GM19324 (cell line): ENCODE data around the gene KIAA1755.

Source experiments
- ATAC-seq: cut with Tn5 transposase; IDR thresholded peaks from one replicate; pipeline ENCODE4 v1.9.1; 2021; ENCODE audit warnings: mild to moderate bottlenecking, moderate library complexity; ENCODE audit not compliant: unreplicated experiment, low FRiP score

Gene KIAA1755

DNA sequence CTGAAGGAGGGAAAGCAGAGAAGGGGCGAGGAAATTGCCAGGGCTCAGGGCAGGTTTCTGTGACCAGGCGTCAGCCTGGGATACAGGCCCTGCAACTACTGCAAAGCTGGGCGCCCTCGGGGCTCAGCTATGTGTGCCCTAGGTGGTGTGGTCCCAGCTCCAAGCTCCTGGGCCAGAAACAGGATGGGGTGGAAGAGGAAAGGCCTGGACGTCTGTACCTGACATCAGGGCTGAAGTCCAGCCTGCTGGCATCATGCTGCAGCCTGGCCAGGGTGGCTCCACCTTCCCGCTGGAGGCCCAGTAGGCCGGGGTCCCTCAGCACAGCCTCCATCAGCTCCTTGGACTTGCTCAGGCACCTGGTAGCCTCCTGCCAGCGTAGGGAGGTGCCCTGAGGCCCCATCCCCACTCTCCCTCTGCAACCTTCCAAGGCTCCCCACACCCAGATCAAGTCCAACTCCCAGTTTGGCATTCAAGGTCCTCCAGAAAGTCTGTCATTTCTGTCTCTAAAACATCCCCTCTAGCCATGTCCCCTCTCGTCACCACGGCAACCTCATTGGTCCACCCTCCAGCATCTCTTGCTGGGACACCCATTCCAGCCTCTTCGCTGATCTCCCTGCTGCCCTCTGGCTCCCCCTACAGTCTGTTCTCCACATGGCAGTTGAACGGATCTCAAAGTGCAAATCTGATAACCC lies 38.2 kb downstream of the KIAA1755 start:
- no peak for ATAC-seq

DNA sequence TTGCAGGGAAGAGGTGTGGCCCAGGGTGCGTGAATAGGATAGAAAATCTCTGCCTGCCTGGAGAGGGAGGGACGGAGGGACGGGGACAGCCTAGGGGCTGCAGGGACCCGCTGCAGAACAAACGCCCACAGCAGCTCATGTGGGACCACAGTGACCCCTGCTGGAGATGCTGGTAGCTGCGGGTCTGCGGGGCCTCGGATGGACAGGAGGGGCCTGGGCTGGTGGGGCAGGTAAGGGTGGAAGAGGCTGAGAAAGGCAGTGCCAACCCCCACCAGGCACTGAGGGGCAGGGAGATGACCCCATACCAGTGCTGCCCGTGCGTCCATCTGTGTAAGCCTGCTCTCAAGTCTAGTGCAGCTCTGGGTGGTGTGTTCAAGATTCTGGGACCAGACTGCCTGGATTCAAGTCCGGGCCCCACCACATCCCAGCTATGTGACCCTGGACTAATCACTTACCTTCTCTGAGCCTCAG lies 39.4 kb downstream of the KIAA1755 start:
- no peak for ATAC-seq

DNA sequence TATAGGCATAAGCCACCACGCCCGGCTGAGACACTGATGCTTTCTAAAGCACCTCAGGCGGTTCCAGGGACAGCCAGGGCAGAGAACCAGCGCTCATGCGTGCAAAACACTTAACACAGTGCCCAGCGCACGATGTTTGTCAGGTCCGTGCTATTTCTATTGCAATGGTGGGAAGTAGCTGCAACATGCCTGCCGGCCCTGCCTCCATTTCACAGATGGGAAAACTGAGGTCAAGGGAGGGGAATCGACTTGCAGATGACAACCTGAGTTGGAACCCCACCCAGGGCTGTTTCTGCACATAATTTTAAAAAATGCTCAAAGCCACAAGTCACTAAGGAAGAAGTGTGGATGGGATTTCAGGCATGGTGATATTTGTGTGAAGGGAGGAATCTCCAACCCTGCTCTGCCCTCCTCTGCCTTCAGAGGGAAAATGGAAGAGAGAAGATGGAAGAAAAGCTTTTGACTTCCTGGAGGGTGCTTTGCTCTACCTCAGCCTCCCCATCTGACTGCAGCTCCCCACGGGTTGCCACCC lies 39.9 kb downstream of the KIAA1755 start:
- ATAC-seq: no peak

DNA sequence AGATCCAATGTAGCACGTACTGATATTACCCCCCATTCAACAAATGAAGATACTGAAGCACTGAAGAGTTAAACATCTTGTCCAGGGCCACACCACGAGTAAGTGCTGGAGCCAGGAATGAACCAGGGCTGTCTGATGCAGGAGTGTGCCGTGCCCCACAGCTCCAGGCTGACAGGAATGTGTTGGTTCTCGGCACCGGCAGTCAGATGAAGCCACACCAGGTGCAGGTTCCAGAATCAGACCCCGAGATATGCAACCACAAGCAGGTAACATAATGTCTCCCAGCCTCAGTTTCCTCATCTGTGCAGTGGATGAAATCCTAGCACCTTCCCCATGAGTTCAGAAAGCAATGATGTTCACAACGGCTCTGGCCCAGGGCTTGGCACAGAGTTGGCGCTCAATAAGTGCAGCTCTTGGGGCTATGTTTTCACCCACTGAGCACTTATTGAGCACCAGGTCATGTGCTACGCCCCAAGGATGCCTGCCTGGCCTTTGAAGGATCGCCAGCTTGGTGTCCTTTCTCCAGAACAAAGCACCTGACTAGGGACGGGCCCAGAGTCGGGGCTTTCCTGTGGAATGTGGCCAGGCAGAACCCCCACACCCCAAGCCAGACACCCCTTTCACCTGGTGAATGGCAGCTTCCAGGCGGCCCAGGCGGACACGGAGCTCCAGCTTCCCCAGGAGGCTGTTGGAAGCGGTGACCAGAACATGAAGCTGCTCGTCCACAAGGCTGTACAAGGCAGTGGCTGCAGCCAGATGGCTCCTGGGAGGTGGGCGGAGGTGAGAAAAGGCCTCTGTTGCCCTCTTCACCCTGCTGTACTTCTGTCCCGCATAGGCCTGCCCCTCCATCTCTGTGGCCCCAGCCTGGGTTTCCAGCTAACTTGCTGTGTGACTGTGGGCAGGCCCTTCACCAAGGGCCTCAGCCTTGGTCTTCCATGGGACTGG lies 41.3 kb downstream of the KIAA1755 start:
- ATAC-seq: no peak

GRCh38 chr20:38218566-38218885 lies 42.0 kb downstream of the KIAA1755 start:
- ATAC-seq: no peak

- ATAC-seq: no peak
Measured at GRCh38 chr20:38217791-38218565, 42.6 kb downstream of the KIAA1755 start.

DNA sequence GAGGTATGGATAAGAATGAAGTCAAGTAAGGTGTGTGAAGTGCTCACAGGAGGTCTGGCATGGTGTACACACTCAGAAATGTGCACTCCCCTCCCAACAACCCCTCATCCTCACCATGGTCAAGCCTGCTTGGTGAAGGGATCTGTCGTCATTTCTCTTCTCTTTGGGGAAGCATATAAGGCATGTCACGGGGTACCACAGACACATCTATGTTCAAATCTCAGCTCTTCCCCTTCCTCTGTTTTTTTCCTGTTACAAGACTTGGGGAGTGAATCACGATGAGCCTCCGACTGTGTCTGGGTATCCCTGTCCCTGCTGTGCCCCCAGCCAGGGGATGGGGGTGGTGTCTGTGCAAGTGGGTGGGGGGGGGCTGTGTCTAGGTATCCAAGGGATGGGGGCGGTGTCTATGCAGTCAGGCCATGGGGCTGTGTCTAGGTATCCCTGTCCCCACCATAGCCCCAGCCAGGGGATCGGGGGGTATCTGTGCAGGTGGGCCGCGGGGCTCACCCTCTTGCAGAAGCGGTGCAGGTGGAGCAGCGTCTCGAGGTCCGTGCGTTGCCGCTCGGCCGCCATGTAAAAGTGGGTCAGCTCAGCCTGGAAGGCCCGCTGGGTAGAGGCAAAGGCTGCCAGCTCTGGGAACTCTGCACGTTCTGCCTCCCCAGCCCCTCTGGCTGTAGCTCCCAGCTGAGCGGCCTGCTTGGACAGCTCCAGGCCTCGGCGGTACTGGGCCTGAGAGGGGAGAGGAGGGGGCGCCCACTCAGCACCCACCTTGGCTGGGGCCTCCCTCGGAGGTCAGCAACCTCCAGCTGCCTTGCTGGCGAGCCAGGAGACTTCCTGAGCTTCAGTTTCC lies 43.6 kb downstream of the KIAA1755 start:
- no peak for ATAC-seq

DNA sequence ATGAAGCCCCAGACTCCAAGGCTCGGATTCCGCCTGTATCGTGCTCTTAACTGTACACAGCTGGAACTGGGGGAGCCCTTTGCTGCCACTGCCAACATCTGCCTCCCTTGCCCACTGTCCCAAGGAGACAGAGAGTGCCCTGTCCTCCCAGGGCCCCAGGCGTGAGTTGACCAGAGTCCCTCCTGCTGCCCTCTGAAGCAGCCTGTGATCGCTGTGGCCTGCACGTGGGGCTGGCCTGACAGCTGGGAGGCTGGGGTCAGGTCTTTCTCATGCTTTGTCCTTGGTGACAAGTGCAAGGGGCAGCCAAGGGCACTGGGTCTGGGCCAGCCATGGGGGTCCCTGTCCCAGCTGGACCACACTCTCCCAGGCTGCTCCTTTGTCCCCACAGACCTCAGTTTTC lies 44.3 kb downstream of the KIAA1755 start:
- no peak for ATAC-seq

DNA sequence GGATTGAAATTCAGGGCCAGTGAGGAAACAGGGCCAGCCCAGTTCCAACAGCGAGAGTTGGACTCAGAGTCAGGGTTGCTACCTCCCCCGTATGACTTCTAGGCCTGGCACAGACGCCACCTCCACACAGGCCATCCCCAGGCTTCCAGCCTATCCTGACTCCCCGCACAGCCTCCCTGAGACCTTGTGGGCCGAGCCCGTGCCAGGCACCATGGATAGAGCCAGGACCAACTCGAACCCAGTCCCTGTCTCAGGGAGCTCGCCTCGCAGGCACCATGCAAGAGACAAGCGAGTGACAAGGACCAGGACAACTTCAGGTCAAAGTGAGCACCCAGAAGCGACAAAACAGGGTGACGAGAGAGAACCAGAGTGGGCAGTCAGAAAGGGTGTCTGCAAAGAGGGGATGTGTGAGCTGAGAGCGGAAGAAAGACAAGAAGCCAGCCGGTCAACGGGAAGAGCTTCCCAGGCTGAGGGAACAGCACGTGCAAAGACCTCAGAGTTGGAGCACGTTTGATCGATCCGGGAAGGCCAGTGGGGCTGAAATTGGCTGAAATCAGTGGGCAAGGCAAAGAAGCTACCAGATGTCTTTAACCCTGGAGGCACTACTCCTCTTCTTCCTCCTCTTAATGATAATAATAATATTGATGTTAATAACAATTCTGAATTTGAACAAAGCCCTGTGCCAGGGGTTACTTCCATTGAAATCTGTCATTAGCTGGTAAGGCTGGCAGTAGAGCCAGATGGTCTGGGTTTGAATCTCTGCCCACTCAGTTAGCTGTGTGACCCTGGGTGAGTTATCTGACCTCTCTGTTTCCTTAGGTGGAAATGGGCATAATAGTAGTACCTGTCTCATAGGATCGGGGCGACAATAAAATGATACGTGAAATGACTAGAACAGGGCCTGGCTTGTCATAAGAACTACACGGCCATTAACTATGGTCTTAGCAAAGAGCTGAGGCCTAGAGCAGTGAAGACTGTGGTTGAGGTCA lies 45.0 kb downstream of the KIAA1755 start:
- ATAC-seq: no peak

- ATAC-seq: no peak
Measured at GRCh38 chr20:38214256-38215193, 46.0 kb downstream of the KIAA1755 start.

DNA sequence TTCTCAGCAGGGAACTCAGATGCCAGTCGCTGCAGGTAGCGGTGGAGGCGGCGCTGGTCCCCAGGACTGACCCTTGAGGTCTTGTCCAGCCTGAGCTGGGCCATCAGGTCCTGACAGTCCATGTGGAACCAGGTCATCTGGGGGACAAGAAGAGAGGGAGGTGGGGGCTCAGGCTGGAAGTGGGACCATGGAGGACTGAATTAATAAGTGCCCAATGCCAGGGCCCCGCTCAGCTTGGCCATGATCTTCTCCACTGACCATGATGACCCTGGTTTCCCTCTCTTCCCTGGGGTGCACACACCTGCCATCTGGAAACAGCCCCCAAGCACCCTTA lies 47.0 kb downstream of the KIAA1755 start:
- no peak for ATAC-seq

GRCh38 chr20:38212806-38213606 lies 47.5 kb downstream of the KIAA1755 start:
- no peak for ATAC-seq

GRCh38 chr20:38211200-38212097 lies 49.1 kb downstream of the KIAA1755 start:
- ATAC-seq: no peak

DNA sequence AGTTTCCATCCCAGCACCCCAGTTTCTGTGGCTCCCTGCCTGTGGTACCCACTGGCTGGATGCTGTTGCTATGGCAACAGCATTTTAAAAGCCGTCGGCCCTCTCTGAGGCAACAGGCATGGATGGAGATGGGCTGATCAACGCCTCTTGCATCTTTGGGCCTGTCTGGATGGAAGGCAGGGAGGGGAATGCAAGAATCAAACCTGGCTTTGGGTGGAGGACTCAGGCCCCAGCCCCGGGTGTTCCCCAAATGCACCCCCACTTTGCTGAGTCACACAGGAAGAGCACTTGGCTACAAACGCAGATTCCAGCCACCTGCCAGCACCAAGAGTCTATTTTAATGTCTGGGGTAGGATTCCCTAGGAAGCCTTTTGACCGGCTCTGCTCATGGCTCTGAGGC lies 49.8 kb downstream of the KIAA1755 start:
- no peak for ATAC-seq

- ATAC-seq: no peak
Measured at GRCh38 chr20:38209736-38210405, 50.7 kb downstream of the KIAA1755 start.
